ENCODE results near the gene RGS7BP.
A peak's percentile ranks its signal among the peaks of the same experiment; 100 is the strongest.

RGS7BP gene

GRCh38 chr5:64505769-64506566 lies at the start of gene RGS7BP:
RGS7BP (plus strand) TSS chr5:64506015; CDS start chr5:64506625, 610 bp downstream.
- peak; percentile 51 for DNase-seq (ENCODE audit: low read depth)

- DNase-seq (ENCODE audit: low read depth) = no peak
Observed at GRCh38 chr5:64457846-64458245, 48.0 kb upstream of the RGS7BP start.

GRCh38 chr5:64458948-64459347 lies 46.9 kb upstream of the RGS7BP start:
- DNase-seq (ENCODE audit: low read depth) = no peak

- DNase-seq (ENCODE audit: low read depth) = no peak
Observed at GRCh38 chr5:64462391-64462790, 43.4 kb upstream of the RGS7BP start.

GRCh38 chr5:64486163-64486562 lies 19.7 kb upstream of the RGS7BP start:
- no peak for DNase-seq (ENCODE audit: low read depth)

- DNase-seq (ENCODE audit: low read depth) = peak; percentile 4
Observed at GRCh38 chr5:64487283-64487682, 18.5 kb upstream of the RGS7BP start.

- DNase-seq (ENCODE audit: low read depth) = no peak
Observed at GRCh38 chr5:64489857-64490256, 16.0 kb upstream of the RGS7BP start.

GRCh38 chr5:64497386-64497785 lies 8.4 kb upstream of the RGS7BP start:
- DNase-seq (ENCODE audit: low read depth) = peak; percentile 86

GRCh38 chr5:64502196-64502595 lies 3.6 kb upstream of the RGS7BP start:
- DNase-seq (ENCODE audit: low read depth) = peak; percentile 24

- DNase-seq (ENCODE audit: low read depth) = no peak
Observed at GRCh38 chr5:64506567-64507263, 900 bp downstream of the RGS7BP start.

- DNase-seq (ENCODE audit: low read depth) = no peak
Observed at GRCh38 chr5:64507264-64507605, 1.4 kb downstream of the RGS7BP start.

GRCh38 chr5:64509828-64510227 lies 4.0 kb downstream of the RGS7BP start:
- no peak for DNase-seq (ENCODE audit: low read depth)

- DNase-seq (ENCODE audit: low read depth) = no peak
Observed at GRCh38 chr5:64513492-64513891, 7.7 kb downstream of the RGS7BP start.

- DNase-seq (ENCODE audit: low read depth) = no peak
Observed at GRCh38 chr5:64514612-64515011, 8.8 kb downstream of the RGS7BP start.

GRCh38 chr5:64516216-64516615 lies 10.4 kb downstream of the RGS7BP start:
- DNase-seq (ENCODE audit: low read depth) = no peak

- DNase-seq (ENCODE audit: low read depth) = no peak
Observed at GRCh38 chr5:64518793-64519192, 13.0 kb downstream of the RGS7BP start.

- no peak for DNase-seq (ENCODE audit: low read depth)
Observed at GRCh38 chr5:64519263-64519662, 13.4 kb downstream of the RGS7BP start.

GRCh38 chr5:64526734-64527439 lies 21.1 kb downstream of the RGS7BP start:
- DNase-seq (ENCODE audit: low read depth) = no peak

GRCh38 chr5:64530076-64530475 lies 24.3 kb downstream of the RGS7BP start:
- peak; percentile 8 for DNase-seq (ENCODE audit: low read depth)

GRCh38 chr5:64532212-64532611 lies 26.4 kb downstream of the RGS7BP start:
- DNase-seq (ENCODE audit: low read depth) = no peak

GRCh38 chr5:64532657-64533056 lies 26.8 kb downstream of the RGS7BP start:
- no peak for DNase-seq (ENCODE audit: low read depth)

GRCh38 chr5:64534033-64534432 lies 28.2 kb downstream of the RGS7BP start:
- no peak for DNase-seq (ENCODE audit: low read depth)

GRCh38 chr5:64557911-64558310 lies 52.1 kb downstream of the RGS7BP start:
- DNase-seq (ENCODE audit: low read depth) = no peak

All from EH (cell line).